ENCODE results near the gene EPS8.
A peak's percentile ranks its signal among the peaks of the same experiment; 100 is the strongest.

EPS8 gene

DNA sequence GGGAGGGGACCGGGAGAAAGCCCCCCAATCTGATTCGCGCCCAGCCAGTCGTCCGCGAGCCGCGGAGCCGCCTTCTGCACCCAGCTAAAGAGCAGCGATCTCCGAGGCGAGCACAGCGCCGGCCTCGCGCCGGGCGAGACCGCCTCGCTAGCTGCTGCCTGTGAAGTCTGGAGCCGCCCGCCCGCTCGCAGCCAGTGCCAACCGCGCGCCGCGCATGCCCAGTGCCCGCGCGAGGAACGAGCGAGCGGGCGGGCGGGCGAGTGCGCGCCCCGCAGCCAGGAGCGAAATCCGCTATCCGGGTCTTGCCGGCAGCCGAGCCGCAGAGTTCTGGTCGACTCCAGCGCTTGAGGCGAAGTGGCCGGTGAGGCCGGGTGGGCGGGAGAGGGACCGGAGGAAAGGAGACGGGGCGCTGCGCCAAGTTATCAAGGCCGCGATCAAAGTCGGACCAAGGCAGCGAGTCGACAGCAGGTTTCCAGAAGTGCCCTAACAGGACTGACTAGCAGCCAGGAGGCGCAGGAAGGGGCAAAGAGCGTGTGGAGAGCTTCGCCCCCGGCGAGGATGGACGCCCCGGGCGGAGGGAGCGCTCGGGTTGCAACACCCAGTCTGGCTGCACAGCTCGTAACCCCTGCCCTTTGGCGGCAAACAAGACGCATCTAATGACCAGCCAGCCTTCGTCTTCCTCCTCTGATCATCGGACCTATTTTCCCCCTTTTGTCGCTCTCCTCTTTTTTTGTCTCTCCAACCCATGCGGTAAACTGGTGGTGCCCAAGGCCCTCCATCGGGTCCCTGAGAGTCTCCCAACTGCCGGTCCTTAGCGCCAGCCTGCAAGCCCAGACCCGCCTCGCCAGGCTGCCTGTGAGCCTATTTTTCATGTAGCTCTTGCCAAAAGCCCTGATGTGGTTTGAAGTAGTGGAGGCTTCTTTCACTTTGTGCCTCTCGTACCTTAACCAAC, at the start of gene EPS8:
EPS8 (minus strand) TSS at position 169 of the 952 bp plus-strand sequence. CDS start 106,437 bp downstream, outside the sequence.
- peak; percentile 96 for DNase-seq

DNA sequence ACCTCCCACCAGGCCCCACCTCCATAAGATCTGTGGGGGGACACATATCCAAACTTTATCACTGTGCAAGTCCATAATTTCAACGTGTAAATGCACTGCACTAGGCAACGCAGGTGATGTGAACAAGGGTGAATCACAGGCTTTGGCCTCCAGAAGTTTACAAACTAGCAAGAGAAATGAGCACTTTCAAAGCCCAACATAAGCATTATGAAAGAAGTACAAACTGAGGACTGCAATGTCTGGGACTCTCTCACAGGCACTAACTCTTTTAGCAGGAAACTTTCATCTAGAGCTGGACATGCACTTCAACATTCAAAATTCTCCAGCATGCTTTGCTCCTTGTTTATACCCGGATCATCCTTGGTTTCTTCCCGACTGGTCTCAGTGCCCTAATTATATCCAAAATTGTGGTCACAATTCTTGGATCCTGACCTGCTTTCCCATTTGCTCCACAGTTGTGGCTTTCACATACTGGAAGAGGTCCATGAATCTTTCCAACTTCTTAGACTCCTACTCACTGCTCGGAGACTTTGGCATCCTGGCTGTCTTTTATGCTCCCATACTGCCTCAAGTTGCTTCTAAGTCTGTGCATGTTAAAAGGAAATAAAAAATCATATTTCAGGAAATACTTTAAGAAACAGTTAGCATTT, 48.1 kb upstream of the EPS8 start:
- no peak for DNase-seq

DNA sequence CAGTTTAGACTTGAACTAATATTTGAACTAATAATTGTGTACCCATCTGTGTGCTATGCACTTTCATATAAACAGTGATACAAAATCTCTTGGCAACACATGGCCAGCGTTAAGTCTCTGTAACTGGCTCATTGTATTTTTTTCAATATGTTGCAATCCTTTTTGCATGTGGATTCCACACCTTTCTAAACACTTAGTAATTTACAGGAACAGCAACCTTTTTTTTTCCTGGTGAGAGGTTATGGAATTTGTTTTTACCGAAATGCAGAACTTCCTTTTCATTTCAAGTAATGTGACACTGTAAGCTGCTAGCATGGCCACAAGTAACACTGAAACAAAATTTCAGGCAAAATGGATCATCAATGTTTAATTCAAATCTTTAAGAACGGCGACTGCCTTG, 45.4 kb upstream of the EPS8 start:
- DNase-seq, result no peak

DNA sequence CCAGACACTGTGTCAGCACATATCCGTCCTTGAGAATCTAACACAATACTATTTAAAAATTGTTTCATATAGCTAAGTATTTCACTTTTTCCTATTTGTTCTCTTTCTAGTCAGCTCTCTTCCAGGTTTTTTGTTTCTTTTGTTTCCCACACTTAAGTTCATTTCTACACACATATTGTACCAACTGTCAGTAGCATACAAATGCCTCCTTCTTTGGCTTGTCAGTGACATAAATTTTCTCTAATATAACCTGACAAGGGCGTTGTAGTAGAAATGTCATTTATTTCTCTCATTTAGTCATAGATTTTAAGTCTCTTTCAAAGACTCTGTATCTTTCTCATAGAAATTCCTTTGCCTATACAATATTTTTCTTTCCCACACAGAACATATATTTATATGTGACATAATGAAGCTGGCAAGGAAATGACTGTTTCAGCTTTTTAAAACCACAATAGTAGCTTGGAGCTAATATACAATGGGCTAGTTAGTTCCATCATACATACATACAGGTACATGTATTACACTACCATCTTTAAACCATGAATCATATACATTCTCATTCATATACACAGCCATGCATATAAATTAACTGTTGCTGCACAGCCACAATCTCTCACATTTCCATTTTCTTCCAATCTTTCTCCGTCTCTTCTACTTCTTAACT, 42.3 kb upstream of the EPS8 start:
- DNase-seq, result no peak

GRCh38 chr12:15830538-15830937, 41.4 kb upstream of the EPS8 start:
- DNase-seq, result no peak

DNA sequence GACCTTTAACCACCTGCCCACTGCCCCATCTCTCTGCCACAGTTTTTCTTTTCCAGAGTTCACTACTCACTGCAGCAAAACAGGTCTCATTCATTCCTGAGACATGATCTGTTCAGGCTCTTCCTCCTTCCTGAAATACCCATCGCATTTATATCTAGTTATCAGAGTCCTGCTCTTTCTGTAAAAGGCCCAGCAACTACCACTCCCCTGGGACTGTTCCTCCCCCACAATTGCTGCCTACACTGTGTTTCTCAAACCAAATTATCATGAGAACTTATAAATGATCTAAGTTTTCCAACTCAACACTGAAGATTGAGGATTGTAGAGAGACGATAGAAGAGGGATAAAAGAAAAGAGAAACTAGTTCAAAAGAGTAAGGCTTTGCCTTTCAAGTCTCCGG, 40.8 kb upstream of the EPS8 start:
- no peak for DNase-seq

DNA sequence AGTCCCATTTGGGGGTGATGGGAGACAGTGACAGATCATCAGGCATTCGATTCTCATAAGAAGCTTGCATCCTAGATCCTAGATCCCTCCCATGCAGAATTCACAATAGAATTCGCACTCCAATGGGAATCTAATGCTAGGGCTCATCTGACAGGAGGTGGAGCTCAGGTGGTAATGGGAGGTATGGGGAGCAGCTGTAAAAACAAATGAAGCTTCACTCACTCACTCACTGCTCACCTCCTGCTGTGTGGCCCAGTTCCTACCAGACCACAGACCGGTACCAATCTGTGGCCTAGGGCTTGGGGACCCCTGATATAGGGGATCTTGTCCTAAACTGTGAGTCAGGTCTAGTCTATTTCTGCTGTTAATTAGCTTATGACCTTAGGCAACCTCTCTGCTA, 40.1 kb upstream of the EPS8 start:
- DNase-seq, result peak; percentile 70

DNA sequence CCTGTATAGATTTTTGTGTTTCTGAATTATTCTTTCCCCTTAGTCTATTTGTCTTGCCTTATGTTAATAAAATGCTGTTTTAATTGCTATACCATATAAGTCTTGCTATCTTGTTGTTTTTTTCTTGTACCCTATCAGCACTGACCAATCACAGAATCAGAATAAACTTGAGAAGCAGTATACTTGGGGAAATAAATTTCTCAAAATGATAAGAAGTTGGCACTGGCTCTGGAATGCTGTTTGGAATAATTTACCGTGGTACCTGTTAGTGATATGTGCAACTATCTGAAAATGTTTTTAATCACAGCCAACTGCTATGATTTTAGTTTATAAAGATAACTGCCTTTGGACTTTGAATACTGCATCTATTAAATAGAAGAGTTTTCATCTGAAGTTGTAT, 37.9 kb upstream of the EPS8 start:
- no peak for DNase-seq

GRCh38 chr12:15824516-15824915, 35.3 kb upstream of the EPS8 start:
- no peak for DNase-seq

DNA sequence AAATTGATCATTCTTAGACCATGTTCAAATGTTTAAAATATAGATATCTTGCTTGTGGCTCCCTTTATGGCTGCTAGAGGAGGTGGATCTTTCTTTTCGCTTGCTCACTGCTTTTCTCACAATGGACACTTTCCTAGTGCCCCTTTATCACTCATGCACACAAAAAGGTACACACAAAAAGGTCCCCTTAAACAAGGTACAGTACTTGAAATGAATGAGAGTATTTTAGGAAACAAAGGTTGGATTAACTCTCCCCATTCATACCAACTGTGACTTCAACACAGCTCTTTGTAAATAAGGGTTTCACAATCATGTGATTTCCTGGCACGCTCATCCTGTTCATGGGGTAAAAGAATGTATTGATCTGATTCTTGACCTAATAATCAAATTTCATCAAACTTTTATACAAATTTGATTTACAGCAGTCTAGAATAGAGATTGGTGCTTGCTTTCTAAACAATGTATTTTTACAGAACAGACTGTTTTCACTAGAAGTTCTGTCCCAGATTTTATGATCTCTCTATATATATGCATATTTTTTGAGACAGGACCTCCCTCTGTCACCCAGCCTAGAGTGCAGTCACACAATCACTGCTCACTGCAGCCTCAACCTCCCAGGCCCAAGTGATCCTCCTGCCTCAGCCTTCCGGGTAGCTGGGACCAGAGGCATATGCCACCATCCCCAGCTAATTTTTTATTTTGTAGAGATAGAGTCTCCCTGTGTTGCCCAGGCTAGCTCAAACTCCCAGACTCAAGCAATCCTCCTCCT, 34.4 kb upstream of the EPS8 start:
- DNase-seq, result peak; percentile 47

DNA sequence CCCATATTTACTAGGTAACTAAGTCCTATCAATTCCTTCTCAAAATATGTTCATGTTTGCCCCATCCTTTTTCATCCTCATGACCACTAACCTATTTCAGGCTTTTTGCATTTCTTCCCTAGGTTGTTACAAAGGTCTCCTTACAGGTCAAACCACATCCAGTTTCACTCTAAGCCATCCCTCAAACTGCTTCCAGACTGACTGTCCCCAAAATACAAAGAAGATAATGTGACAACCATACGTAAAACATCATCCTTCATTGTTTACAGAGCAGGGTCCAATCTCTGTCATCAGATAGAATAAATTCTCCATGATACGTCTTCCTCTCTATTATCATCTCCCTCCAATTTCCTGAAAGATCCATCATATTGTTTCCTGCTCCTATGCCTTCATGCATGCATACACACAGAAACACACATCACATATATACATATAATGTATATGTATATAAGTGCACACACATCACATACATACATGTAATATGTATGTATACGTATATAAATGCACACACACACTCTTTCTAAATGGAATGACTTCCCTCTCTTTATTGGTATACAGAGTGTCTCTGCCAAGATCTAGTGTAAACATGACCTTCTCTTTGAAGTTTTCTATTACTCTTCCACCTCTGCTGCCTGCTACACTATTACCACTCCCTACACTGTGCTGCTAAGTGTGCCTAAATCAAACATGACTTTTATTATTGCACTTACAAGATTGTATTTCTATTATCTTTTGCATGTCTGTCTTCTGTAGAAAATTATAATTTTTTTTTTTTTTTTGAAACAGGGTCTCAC, 30.7 kb upstream of the EPS8 start:
- no peak for DNase-seq

DNA sequence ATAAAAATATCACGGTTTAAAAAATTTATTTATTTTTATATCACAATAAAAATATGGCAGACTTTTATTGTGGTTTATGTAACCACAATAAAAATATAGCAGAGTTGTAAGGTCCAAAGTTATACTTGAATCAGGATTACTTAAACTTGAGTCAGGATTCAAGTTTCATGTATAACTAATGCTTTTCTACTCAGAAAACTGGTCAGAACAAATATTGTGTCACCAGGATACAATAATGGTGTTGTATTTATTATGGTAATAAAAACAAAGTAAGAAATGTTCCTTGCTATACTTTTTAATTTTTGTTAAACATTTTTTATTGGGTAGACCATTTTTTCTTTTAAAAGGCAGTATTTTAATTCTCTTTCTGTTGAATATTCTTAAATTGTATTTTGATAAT, 29.2 kb upstream of the EPS8 start:
- no peak for DNase-seq

GRCh38 chr12:15815730-15816129, 26.5 kb upstream of the EPS8 start:
- DNase-seq, result no peak

GRCh38 chr12:15811214-15812127, 22.3 kb upstream of the EPS8 start:
- DNase-seq, result no peak

DNA sequence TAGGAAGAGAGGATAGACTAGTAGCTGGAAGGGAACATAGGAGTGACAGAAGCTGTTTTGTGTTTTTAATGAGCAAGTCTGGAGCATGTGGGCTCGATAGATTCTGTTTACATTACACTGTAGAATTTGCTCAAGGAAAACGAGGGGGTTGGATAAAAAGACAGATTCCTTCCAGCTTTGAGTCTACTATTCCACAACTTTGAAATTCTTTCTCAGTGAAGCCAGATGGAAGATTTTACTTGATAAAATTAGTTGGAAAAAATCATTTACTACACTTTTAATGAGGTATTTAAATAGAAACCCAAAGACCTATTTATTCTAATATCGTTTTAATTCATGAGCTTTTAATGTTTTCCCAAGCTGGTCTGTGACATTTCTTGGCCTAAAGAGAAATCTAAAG, 19.5 kb upstream of the EPS8 start:
- peak; percentile 34 for DNase-seq

DNA sequence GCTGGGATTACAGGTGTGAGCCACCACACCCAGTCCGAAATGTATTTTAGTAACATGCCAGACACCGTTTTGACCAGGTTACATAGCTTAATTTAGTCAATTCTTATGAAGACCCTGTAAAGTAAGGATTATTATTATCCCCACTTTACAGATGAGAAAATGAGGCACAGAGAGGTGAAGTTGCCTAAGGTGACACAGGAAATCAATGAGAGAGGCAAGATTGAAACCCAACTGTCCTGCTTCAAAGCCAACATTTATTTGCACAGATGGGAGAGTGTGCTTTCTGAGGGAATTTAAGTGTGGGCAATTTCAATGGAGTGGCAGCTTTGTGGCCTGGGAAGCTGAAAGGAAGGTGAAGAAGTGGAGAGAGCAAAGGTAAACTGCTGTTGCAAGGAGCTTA, 19.1 kb upstream of the EPS8 start:
- DNase-seq, result peak; percentile 34

GRCh38 chr12:15806826-15807225, 17.6 kb upstream of the EPS8 start:
- no peak for DNase-seq

DNA sequence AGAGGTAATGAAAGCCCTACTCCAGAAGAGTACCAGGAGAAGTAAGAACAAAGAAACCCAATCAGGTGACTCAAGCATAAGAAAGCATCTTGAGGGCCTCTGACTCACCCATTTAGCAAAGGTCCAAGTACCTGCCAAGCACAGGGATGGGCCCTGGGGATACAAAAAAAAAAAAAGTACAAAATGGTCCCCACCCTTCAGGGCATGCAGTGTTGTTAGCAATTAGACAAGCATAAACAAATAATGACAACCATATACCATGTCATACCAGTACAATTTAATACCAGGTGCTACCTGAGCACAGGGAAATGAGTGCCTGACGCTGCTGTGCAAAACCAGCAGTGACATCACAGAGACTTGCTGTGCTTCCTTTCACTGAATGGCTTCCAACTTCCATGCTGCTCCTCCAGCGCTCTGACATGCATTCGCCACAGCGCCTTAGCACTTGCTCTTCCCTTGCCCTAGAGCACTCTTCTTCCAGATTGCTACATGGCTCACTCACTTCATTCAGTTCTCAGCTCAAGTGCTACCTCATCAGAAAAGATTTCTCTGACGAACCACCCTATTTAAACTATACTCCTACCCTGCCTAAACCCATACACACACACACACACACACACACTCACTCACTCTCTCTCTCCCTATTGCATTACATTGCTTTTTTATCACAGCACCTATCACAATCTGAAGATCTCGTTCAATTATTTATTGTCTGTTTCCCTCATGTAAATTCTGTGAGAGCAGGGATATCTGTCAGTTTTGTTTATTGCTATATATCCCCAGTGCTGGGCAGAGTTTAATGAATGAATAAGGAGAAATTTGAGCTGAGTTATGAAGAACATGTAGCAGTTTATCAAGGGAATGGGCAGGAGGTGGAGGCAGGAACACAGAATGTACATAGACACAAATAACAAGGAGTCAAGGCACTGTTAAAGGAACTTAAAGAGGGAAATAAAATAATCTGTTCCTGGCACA, 12.9 kb upstream of the EPS8 start:
- no peak for DNase-seq

DNA sequence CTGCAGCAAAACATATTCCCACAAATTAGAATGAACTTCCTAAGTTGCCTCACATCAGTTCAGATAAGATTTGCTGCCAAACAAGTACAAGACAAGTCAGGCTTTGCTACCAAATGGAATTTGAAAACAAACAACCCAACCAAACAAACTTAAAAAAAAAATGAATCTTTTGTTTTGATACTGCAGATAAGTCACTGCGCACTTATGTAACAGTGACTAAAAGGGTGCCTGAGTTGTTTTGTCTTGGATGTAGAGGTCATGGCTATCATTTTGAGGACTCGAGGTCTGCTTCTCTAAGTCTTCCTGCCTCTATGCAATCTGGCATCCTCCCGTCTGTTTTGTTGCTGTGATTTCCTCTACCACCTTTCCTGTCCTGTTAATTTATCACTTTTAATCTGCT, 11.1 kb upstream of the EPS8 start:
- DNase-seq, result no peak

DNA sequence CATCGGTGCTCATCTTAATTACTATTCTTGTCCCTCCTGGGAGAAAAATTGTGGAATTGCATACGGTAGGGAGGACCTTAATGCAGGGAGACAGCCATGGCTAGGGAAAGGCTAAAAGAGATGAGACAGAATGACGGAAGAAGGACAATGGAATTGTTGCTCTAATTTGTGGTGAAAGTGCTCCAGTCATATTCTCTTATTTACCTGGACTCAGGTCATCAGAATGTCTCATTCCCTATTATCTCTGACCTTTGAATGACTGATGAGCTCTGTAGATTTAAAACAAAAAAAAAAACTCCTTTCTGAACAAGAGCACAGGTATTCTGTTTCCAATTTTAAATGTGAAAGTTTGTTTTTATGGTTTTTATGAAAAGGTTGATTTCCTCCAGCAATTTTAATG, 8.6 kb upstream of the EPS8 start:
- DNase-seq, result peak; percentile 33
